PC-9 (cell line): ENCODE results near the gene SYNDIG1. TPM values are rescaled to one million over a fixed set of nuclear protein-coding genes. Genes with fewer than 3 reads are reported as not detected.

Source experiments
- BruUV-seq: library from RNA; stranded (reverse); fragments of 400-500 nt; replicated peaks from 2 replicates; lab custom pipeline; 2021; lab: Mats Ljungman, UMichigan
- CTCF ChIA-PET: fragments of 300-600 bp; sonication (Branson Sonifier 250); formaldehyde crosslinking; loops from one replicate; lab custom pipeline; 2022; ENCODE audit warnings: antibody characterized with exemption; lab: Charles Lee
- POLR2A ChIA-PET: fragments of 300-600 bp; sonication (Branson Sonifier 250); formaldehyde crosslinking; loops from one replicate; lab custom pipeline; 2022; ENCODE audit warnings: antibody characterized with exemption; ENCODE audit not compliant: unreplicated experiment; lab: Charles Lee
- DNase-seq, 2 experiments: peaks; one replicate each; pipeline versions ENCODE4 v3.0.0 to v3.0.0-alpha.2; 2015 to 2022; ENCODE audit warnings: mixed read lengths in 1 of 2
- H2AFZ ChIP-seq: fragments of 200-600 bp; sonication (generic); 2 replicates; pipeline ENCODE4 v1.8.1; 2017; ENCODE audit warnings: antibody characterized with exemption
- H3F3A ChIP-seq: fragments of 200-600 bp; sonication (generic); 2 replicates; pipeline ENCODE4 v1.8.1; 2017; ENCODE audit warnings: antibody characterized with exemption, mild to moderate bottlenecking, low read depth; ENCODE audit not compliant: insufficient read depth
- H3K27ac ChIP-seq: fragments of 200-600 bp; sonication (generic); 2 replicates; pipeline ENCODE4 v1.6.1; 2016; ENCODE audit warnings: mixed run types
- H3K27me3 ChIP-seq: fragments of 200-600 bp; sonication (generic); 2 replicates; pipeline ENCODE4 v1.6.1; 2016; ENCODE audit warnings: low read depth, mixed run types; ENCODE audit not compliant: insufficient read depth
- H3K36me3 ChIP-seq: fragments of 200-600 bp; sonication (generic); 2 replicates; pipeline ENCODE4 v1.6.1; 2016; ENCODE audit warnings: low read depth, mixed run types
- H3K4me1 ChIP-seq: fragments of 200-600 bp; sonication (generic); replicated peaks from 2 replicates; pipeline ENCODE4 v1.6.1; 2016; ENCODE audit warnings: mixed run types; ENCODE audit not compliant: insufficient read depth
- H3K4me2 ChIP-seq: fragments of 200-600 bp; sonication (generic); 2 replicates; pipeline ENCODE4 v1.6.1; 2017; ENCODE audit warnings: mixed run types
- H3K4me3 ChIP-seq: fragments of 200-600 bp; sonication (generic); 2 replicates; pipeline ENCODE4 v1.6.1; 2016; ENCODE audit warnings: mixed run types
- H3K79me2 ChIP-seq: fragments of 200-600 bp; sonication (generic); 2 replicates; pipeline ENCODE4 v1.6.1; 2017; ENCODE audit warnings: low read depth, mixed run types
- H3K9me2 ChIP-seq: fragments of 200-600 bp; sonication (generic); 2 replicates; pipeline ENCODE4 v1.8.1; 2017; ENCODE audit warnings: mild to moderate bottlenecking; ENCODE audit not compliant: insufficient read depth
- H3K9me3 ChIP-seq: fragments of 200-600 bp; sonication (generic); 2 replicates; pipeline ENCODE4 v1.8.1; 2016; ENCODE audit warnings: low read depth; ENCODE audit not compliant: insufficient read depth
- H4K20me1 ChIP-seq: fragments of 200-600 bp; sonication (generic); 2 replicates; pipeline ENCODE4 v1.8.1; 2017; ENCODE audit not compliant: insufficient read depth
- CTCF ChIP-seq: fragments of 200-600 bp; sonication (generic); conservative IDR thresholded peaks from 2 replicates; pipeline ENCODE4 v1.6.1; 2017; ENCODE audit warnings: mixed run types, antibody characterized with exemption, mild to moderate bottlenecking, moderate library complexity
- EZH2 ChIP-seq: fragments of 200-600 bp; sonication (generic); IDR thresholded peaks from 2 replicates; pipeline ENCODE4 v1.8.0; 2017; ENCODE audit warnings: antibody characterized with exemption, low read depth
- intact Hi-C: fragments of 100-400 bp; cut with micrococcal nuclease; formaldehyde crosslinking; loops from one replicate; pipeline ENCODE4 v1.10.0; 2022; ENCODE audit not compliant: unreplicated experiment
- total RNA-seq: library from RNA; stranded (reverse); gene quantifications from 2 replicates; pipeline ENCODE4 v1.2.3, GENCODE V29; 2021

Gene SYNDIG1
- total RNA-seq, 1 experiment from 2014 or later = 0.17 TPM

DNA sequence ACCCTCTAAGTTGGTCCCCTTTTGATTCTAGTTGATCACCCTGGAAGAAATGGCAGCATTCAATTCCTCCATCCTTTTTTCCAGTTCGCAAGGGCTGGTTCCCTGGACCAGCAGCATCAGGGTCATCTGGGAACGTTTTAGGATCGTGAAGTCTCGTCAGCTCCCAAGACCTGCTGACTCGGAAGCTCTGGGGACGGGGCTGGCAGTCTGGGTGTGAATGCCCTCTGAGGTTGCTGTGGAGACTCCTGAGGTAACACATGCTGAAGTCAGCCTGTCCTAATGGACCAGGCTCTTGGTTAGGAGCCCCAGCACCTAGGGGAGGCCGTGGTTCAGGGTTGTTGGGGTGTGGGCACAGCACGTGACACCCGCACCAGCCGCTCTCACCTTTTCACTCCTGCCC lies 164.1 kb downstream of the SYNDIG1 start:
- peaks cover 20% of the 10 kb centered on the region for H3K4me1 ChIP-seq
- no peak overlapping the region for H3K4me2 ChIP-seq
- no peaks in the 10 kb centered on the region for H3K79me2 ChIP-seq
- POLR2A ChIA-PET = no interaction called here
- CTCF ChIA-PET = no interaction called here
- intact Hi-C loops = no loop called here
- H2AFZ ChIP-seq = no peak overlapping the region
- BruUV-seq = no TSS peak
- no peaks in the 10 kb centered on the region for H3K9me3 ChIP-seq
- H4K20me1 ChIP-seq = no peaks in the 10 kb centered on the region
- peaks cover 8% of the 10 kb centered on the region; the same call in 1 of the 2 replicates for H3F3A ChIP-seq
- no peaks in the 10 kb centered on the region for H3K27me3 ChIP-seq
- H3K4me3 ChIP-seq = no peak overlapping the region
- DNase-seq = no peak
- TF ChIP-seq CTCF = no peak
- peak overlapping the region; percentile 86; the same call in 1 of the 2 replicates for H3K27ac ChIP-seq
- no peaks in the 10 kb centered on the region for H3K9me2 ChIP-seq
- H3K36me3 ChIP-seq = no peaks in the 10 kb centered on the region

DNA sequence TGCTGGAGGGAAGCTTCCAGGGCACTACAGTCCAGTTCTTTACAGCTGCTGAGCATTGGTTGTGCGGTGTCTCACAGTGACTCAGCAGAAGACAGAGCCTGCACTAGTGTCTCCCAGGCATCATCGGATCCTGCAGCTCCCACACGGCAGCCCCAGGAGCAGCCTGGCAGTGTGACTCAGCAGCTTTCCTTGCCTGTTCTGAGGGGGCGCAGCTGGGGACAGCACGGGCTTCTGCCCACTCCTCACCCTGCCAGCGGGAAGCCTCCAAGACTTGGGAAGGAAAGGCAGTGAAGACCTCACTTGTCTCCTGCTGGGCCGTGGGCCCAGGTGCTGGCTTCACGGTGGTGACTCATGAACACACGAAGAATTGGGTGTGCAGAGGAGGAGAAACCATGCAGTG lies 165.4 kb downstream of the SYNDIG1 start:
- BruUV-seq = no TSS peak
- Histone ChIP-seq H4K20me1 (no peaks in the 10 kb centered on the region), H3F3A (peaks cover 8% of the 10 kb centered on the region; the same call in 1 of the 2 replicates), H3K36me3 (no peaks in the 10 kb centered on the region), H3K9me3 (no peaks in the 10 kb centered on the region), H3K4me3 (peak overlapping the region; percentile 42; the same call in 1 of the 2 replicates), H3K4me1 (peaks cover 20% of the 10 kb centered on the region), H3K4me2 (peak overlapping the region; percentile 83), H3K9me2 (no peaks in the 10 kb centered on the region), H3K79me2 (no peaks in the 10 kb centered on the region), H3K27me3 (no peaks in the 10 kb centered on the region), H2AFZ (peak overlapping the region; percentile 81), H3K27ac (peak overlapping the region; percentile 86)
- DNase-seq = peak; percentile 71 to 73
- intact Hi-C loops = no loop called here
- ChIA-PET POLR2A (interaction anchor here (0.7 kb wide), 1 partner anchor 45 kb away, joined by 3 read pairs; no protein-coding TSS in a partner anchor), CTCF (no interaction called here)
- TF ChIP-seq CTCF (no peak), EZH2 (no peak)

- Histone ChIP-seq H3K4me2 (no peak overlapping the region), H3K27me3 (no peaks in the 10 kb centered on the region), H3K9me3 (no peaks in the 10 kb centered on the region), H3K9me2 (no peaks in the 10 kb centered on the region), H4K20me1 (no peaks in the 10 kb centered on the region), H3K27ac (no peak overlapping the region), H3K79me2 (no peaks in the 10 kb centered on the region), H2AFZ (no peak overlapping the region), H3K4me3 (no peak overlapping the region), H3K4me1 (peaks cover 20% of the 10 kb centered on the region), H3F3A (peaks cover 8% of the 10 kb centered on the region; the same call in 1 of the 2 replicates), H3K36me3 (no peaks in the 10 kb centered on the region)
- CTCF ChIA-PET = no interaction called here
- POLR2A ChIA-PET = no interaction called here
- intact Hi-C loops = no loop called here
- DNase-seq = no peak
- no TSS peak for BruUV-seq
- TF ChIP-seq EZH2 = no peak
Measured at GRCh38 chr20:24636626-24637025, 167.2 kb downstream of the SYNDIG1 start.

DNA sequence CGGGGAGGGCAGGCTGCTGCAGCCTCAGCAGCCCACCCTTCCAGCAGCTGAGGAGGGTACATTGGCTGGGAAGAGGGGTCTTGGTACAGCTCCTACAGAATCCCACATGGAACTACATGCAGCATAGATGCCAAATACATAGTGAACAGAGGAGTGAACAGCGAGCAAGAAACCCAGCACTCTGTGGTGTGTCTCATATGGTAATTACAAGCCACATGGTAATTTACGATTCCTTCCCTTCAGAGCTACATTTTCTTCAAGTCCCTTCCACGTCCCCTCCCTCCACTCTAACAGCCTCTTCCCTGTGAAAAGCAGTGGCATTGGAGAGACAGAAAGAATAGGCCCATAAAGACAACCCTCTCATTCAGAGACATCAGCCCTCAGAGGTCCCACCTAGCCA lies 167.7 kb downstream of the SYNDIG1 start:
- no peak for TF ChIP-seq CTCF
- no peak for TF ChIP-seq EZH2
- Histone ChIP-seq H2AFZ (no peak overlapping the region), H3K36me3 (no peaks in the 10 kb centered on the region), H3K79me2 (no peaks in the 10 kb centered on the region), H3F3A (peaks cover 8% of the 10 kb centered on the region; the same call in 1 of the 2 replicates), H3K9me2 (no peaks in the 10 kb centered on the region), H3K4me3 (no peak overlapping the region), H3K27ac (no peak overlapping the region), H3K4me2 (no peak overlapping the region), H3K4me1 (peaks cover 20% of the 10 kb centered on the region), H3K9me3 (no peaks in the 10 kb centered on the region), H3K27me3 (no peaks in the 10 kb centered on the region), H4K20me1 (no peaks in the 10 kb centered on the region)
- ChIA-PET CTCF (no interaction called here), POLR2A (no interaction called here)
- intact Hi-C loops = no loop called here
- no TSS peak for BruUV-seq
- no peak for DNase-seq
